Activated CD8-positive, alpha-beta memory T cell treated with anti-CD3 and anti-CD28 coated beads, Interleukin-2, amount 50 U/mL, for 24 hours (primary cell): ENCODE results near the gene TBCEL.
"Not testable (repeated sequence)": the region's sequence is repeated elsewhere in the genome, so short reads cannot be mapped to it uniquely, and the experiment has no call there.

Source experiments
- DNase-seq: peaks from one replicate; pipeline ENCODE4 v3.0.0-alpha.2; 2020; ENCODE audit errors: extremely low read depth

TBCEL gene

GRCh38 chr11:121106812-121107211 is 82.9 kb downstream of the TBCEL start:
- DNase-seq: no peak

- DNase-seq: no peak
Observed at GRCh38 chr11:121108413-121108812, 84.5 kb downstream of the TBCEL start.

- DNase-seq: no peak
Observed at GRCh38 chr11:121109471-121109870, 85.6 kb downstream of the TBCEL start.

- no peak for DNase-seq
Observed at GRCh38 chr11:121109916-121110586, 86.1 kb downstream of the TBCEL start.

- no peak for DNase-seq
Observed at GRCh38 chr11:121110871-121111724, 87.2 kb downstream of the TBCEL start.

DNA sequence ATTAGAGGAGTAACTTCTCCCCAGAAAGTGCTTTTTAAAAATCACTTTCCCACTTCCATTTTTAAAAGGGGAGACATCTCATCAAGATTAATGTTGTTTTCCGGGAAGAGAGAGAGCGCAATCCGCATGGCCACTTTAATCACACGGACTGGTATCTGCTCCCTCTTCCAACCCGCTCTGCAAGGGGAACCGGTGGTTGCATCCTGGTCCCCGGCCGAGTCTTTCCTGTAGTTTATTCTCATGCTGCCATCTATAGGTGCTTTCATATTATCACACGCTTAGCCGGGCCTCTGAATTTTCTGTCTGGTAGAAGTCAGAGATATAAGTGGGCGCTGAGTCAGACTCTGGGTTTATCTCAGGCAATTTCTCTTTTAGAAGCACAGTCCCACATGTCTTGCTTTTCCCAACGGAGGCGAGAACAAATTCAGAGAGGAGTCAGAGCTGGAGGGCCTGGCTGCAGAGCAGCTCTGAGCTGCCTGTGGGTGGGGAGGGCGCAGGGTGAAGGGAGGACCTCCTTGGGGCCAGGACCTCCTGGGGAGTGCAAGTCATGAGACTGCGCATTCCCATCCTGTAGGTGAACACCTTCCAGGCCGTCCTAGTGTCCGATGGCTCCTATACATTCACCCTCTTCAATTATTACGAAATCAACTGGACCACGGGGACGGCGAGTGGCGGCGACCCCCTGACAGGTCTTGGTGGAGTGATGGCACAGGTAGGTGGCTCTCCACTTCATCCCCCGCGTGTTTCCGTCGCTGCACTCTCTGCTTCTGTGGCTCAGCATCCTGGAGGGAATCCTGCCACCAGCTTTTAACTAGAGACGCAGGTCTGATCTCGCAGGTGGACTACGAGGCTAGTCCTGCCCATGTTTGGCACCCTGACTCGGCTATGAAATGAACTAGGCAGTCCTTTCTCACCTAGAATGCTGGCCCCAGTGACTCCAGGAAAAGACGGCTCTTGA is 88.9 kb downstream of the TBCEL start:
- no peak for DNase-seq

- DNase-seq: no peak
Observed at GRCh38 chr11:121113611-121114010, 89.7 kb downstream of the TBCEL start.

GRCh38 chr11:121115024-121115423 is 91.1 kb downstream of the TBCEL start:
- DNase-seq: not testable (repeated sequence)

- DNase-seq: no peak
Observed at GRCh38 chr11:121117788-121118187, 93.9 kb downstream of the TBCEL start.

DNA sequence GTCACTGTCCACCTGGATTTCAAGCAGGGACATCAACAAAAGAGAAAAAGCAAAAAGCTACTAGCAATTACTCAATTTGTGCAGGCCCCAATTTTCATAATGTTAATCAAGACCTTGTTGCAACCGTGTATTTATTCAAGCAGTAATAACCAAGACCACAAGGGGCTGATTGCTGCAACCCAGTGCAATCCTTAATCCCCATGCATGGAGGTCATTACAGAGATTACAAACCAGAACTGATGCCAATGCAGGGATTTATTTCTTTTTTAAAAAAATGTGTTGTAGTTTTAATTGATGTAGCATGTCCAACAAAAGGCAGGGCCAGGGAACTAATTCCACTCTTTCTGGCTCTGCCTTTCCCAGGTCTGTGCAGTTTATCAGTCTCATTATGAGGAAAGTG is 95.5 kb downstream of the TBCEL start:
- DNase-seq: no peak

- DNase-seq: no peak
Observed at GRCh38 chr11:121122328-121122727, 98.4 kb downstream of the TBCEL start.

- DNase-seq: no peak
Observed at GRCh38 chr11:121123496-121124069, 99.7 kb downstream of the TBCEL start.

DNA sequence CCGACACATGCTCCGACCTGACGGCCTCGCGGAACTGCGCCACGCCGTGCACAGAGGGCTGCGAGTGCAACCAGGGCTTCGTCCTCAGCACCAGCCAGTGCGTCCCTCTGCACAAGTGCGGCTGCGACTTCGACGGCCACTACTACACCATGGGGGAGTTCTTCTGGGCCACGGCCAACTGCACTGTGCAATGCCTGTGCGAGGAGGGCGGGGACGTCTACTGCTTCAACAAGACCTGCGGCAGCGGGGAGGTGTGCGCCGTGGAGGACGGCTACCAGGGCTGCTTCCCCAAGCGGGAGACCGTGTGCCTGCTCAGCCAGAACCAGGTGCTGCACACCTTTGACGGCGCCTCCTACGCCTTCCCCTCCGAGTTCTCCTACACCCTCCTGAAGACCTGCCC is 103.9 kb downstream of the TBCEL start:
- DNase-seq: no peak

- no peak for DNase-seq
Observed at GRCh38 chr11:121129362-121130340, 105.7 kb downstream of the TBCEL start.

- no peak for DNase-seq
Observed at GRCh38 chr11:121131656-121132055, 107.8 kb downstream of the TBCEL start.

DNA sequence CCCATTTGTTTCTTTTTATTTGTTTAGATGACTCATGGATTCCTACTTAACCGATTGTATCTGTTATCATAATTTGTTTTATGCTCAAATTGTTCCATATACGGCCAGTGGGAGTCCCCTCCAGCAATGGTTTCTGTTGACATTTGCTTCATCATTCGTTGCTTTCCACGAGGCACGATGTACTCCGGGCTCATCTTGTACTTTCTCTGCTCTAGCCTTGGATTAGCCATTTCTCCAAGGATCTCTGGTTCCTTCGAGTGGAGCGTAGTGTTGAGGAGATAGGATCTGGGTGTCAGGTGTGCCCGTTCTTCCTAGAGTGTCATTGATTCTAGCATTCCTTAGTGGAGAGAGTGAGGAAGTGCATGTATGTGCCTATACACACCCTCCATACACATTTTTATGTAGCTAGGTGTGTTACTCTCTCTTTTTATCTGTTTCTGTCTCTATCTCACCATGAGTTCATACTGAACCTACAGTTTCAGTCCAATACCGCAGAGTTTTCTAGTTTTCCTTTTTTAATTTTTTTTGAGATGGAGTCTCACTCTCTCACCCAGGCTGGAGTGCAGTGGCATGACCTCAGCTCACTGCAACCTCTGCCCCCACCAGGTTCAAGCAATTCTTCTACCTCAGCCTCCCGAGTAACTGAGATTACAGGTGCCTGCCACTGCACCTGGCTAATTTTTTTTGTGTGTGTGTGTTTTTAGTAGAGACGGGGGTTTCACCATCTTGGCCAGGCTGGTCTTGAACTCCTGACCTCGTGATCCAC is 108.5 kb downstream of the TBCEL start:
- DNase-seq: no peak

DNA sequence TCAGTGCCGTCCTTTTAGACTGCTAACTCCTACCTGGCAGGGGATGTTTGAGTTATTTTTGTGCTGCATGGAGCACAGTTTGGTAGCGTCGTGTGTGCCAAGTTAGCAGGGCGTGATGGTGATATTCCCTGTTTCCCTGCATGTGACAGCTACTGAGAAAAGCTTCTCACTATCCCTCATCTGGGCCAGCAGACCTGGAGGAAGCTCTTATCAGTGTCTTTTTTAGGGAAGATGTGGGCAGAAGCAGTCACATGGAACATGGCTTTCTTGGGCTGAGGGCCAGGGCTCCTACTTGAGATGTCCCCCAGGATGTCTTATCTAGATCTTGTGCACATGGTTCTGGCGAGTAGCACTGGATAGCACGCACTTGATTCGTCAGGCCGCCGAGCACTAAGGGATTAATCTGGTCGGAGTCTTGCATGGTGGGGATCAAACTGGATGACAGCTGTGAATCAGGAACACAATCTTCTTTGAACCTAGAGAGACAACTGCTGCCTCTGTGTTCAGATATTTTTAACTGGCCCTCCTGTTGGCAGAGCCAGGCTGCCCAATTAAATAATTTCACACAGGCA is 110.9 kb downstream of the TBCEL start:
- no peak for DNase-seq

DNA sequence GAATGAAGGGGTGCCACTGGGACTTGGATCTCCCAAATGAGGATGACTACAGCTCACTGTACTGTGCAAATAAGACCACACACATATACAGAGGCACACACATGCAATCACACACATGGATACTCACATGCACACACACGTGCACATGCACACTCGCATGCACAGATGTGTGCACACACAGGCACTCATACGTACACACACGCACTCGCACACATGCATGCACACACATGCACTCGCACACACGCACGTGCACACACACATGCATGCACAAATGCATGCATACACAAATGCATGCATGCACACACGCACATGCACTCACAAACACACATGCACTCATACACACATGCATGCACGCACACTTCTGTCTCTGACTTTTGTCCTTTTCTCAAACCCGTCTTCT is 113.1 kb downstream of the TBCEL start:
- no peak for DNase-seq

- no peak for DNase-seq
Observed at GRCh38 chr11:121138259-121138658, 114.4 kb downstream of the TBCEL start.
